Activated B cell treated with CpG ODN at 0.5 μM for 24 hours (primary cell): ENCODE results near the gene TBX6. TPM values are rescaled to one million over a fixed set of nuclear protein-coding genes. Genes with fewer than 3 reads are reported as not detected.
A peak's percentile ranks its signal among the peaks of the same experiment; 100 is the strongest.

Experiments
- ATAC-seq: fragments of 200-7000 bp; cut with Tn5 transposase; one replicate; pipeline ENCODE4 v1.10.0; 2021; ENCODE audit warnings: low read depth, mild to moderate bottlenecking, moderate library complexity
- CTCF ChIA-PET: fragments of 350-600 bp; sonication (Branson Sonifier 250); formaldehyde crosslinking; loops from one replicate; lab custom pipeline; 2021; ENCODE audit warnings: antibody characterized with exemption; lab: Charles Lee
- POLR2A ChIA-PET: fragments of 350-600 bp; sonication (Branson Sonifier 250); formaldehyde crosslinking; loops from one replicate; lab custom pipeline; 2021; ENCODE audit warnings: antibody characterized with exemption; lab: Charles Lee
- DNase-seq: peaks from one replicate; pipeline ENCODE4 v3.0.0; 2022
- H3K27ac Mint-ChIP-seq: one replicate; pipeline ENCODE4 v1.8.0; 2020; ENCODE audit warnings: mixed read lengths
- H3K27me3 Mint-ChIP-seq: one replicate; pipeline ENCODE4 v1.8.0; 2021; ENCODE audit warnings: mixed read lengths
- H3K36me3 Mint-ChIP-seq: one replicate; pipeline ENCODE4 v1.8.0; 2021; ENCODE audit warnings: low read depth, mixed read lengths
- H3K4me1 Mint-ChIP-seq: one replicate; pipeline ENCODE4 v1.8.0; 2021; ENCODE audit warnings: mixed read lengths
- H3K4me3 Mint-ChIP-seq: one replicate; pipeline ENCODE4 v1.8.0; 2020; ENCODE audit warnings: mild to moderate bottlenecking, mixed read lengths
- H3K9me3 Mint-ChIP-seq: one replicate; pipeline ENCODE4 v1.8.0; 2020; ENCODE audit warnings: mixed read lengths
- CTCF ChIP-seq: fragments of 200-600 bp; IDR thresholded peaks from one replicate; pipeline ENCODE4 v1.8.0; 2022; ENCODE audit warnings: antibody characterized with exemption, mild to moderate bottlenecking
- intact Hi-C: fragments of 100-400 bp; cut with micrococcal nuclease; formaldehyde crosslinking; loops from one replicate; pipeline ENCODE4 v1.15.1; 2024
- total RNA-seq: library from RNA; stranded (reverse); gene quantifications from 2 replicates; pipeline ENCODE4 v1.2.3, GENCODE V29; 2022

The TBX6 gene
- total RNA-seq, 1 donor from 2014 or later: 2.3 TPM

DNA sequence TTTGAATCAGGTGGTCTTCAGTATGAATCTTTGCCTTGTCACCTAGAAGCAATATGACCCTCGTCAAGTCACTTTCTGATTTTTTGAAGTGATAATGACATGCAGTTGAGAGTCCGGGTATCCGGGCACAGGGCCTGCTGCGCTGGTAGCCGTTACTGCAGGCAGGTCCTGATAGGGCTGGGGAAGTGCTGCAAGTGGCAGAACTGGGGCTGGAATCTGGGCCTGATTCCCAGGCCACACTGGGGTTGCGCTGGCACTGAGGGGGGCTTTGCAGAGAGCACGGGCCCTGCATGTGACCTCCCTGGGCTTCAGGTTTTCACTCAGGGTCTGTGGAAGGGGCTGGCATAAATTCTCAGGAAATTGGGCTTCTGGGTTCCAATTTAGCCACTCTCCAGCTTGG is 13.0 kb downstream of the TBX6 start:
- no peak for ATAC-seq
- CTCF ChIA-PET: interaction anchor here (1.3 kb wide), 1 partner anchor 12 kb away, joined by 3 read pairs; no protein-coding TSS in a partner anchor
- no peak for DNase-seq
- no peak for TF ChIP-seq CTCF
- no peak overlapping the region for H3K27ac Mint-ChIP-seq
- peaks cover 35% of the 10 kb centered on the region for H3K4me1 Mint-ChIP-seq
- no peaks in the 10 kb centered on the region for H3K27me3 Mint-ChIP-seq
- no peak overlapping the region for H3K4me3 Mint-ChIP-seq
- intact Hi-C loops: no loop called here
- peaks cover 70% of the 10 kb centered on the region for H3K36me3 Mint-ChIP-seq
- no peaks in the 10 kb centered on the region for H3K9me3 Mint-ChIP-seq
- POLR2A ChIA-PET: interaction anchor here (1.0 to 4.7 kb wide), 4 partner anchors 10 to 14 kb away, joined by 5 to 43 read pairs (median 8); partner anchors contain the start of genes ALDOA and TBX6

DNA sequence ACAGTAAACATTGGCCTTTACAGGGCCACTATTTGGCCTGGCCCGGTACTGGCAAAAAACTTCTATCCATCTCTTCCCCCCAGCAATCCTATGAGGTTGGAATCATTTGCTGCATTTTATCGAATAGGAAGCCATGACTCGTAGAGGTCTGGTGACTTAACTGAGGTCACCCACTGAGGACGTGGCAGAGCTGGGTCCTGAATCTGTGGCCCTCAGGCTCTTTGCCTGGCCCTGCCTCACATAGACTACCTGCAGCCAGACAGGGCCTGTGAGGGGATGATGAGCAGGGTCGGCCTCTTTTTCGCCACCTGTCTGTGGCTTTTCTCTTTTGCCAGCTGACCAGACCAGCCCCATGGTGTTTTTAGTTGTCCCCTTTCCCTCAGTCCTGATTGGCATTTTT is 14.1 kb downstream of the TBX6 start:
- ATAC-seq: no peak
- Mint-ChIP-seq H3K27ac (no peak overlapping the region), H3K4me3 (peak overlapping the region; percentile 94), H3K4me1 (peaks cover 35% of the 10 kb centered on the region), H3K9me3 (no peaks in the 10 kb centered on the region), H3K36me3 (peaks cover 60% of the 10 kb centered on the region), H3K27me3 (no peaks in the 10 kb centered on the region)
- intact Hi-C loops: no loop called here
- no peak for TF ChIP-seq CTCF
- ChIA-PET CTCF (interaction anchor here (0.8 to 1.5 kb wide), 2 partner anchors 15 kb away, joined by 6 read pairs; no protein-coding TSS in a partner anchor), POLR2A (interaction anchor here (4.1 to 5.1 kb wide), 3 partner anchors 12 to 106 kb away, joined by 24 to 75 read pairs (median 43); partner anchors contain the start of genes ALDOA, CORO1A and TBX6)
- no peak for DNase-seq

- DNase-seq (no peak), ATAC-seq (peak; percentile 55)
- TF ChIP-seq CTCF: no peak
- Mint-ChIP-seq H3K27ac (peak overlapping the region; percentile 81), H3K4me1 (peaks cover 35% of the 10 kb centered on the region), H3K4me3 (peak overlapping the region; percentile 94), H3K27me3 (no peaks in the 10 kb centered on the region), H3K9me3 (no peaks in the 10 kb centered on the region), H3K36me3 (peaks cover 59% of the 10 kb centered on the region)
- intact Hi-C loops: loop anchor here (1.0 kb wide), 1 partner anchor 16 kb away; no protein-coding TSS in a partner anchor
- POLR2A ChIA-PET: interaction anchor here (0.6 to 5.1 kb wide), 6 partner anchors 11 to 109 kb away, joined by 4 to 75 read pairs (median 15); partner anchors contain the start of genes ALDOA, CORO1A, TBX6 and YPEL3
- CTCF ChIA-PET: interaction anchor here (1.1 kb wide), 2 partner anchors 16 to 522 kb away, joined by 3 to 8 read pairs; partner anchors contain the start of gene TBX6
These were observed 15.4 kb downstream of the TBX6 start for GRCh38 chr16:30076276-30076791.

GRCh38 chr16:30075503-30076275 is 16.0 kb downstream of the TBX6 start, which contains the start of gene PPP4C:
Gene PPP4C, plus strand, starts transcription at chr16:30075994. Its CDS starts 384 bp downstream, at chr16:30076378.
- intact Hi-C loops: loop anchor here (1.0 kb wide), 2 partner anchors 10 to 17 kb away; partner anchors contain the start of gene ALDOA
- POLR2A ChIA-PET: interaction anchor here (0.6 to 5.1 kb wide), 8 partner anchors 10 to 110 kb away, joined by 3 to 75 read pairs (median 6); partner anchors contain the start of genes ALDOA, CORO1A, TBX6 and YPEL3
- peak within 1 kb of the TSS; percentile 94 for H3K4me3 Mint-ChIP-seq
- no peaks in the 10 kb centered on the region for H3K9me3 Mint-ChIP-seq
- CTCF ChIA-PET: interaction anchor here (1.1 kb wide), 2 partner anchors 16 to 523 kb away, joined by 3 to 8 read pairs; partner anchors contain the start of gene TBX6
- peak; percentile 86 for ATAC-seq
- DNase-seq: peak; percentile 86
- H3K27me3 Mint-ChIP-seq: no peaks in the 10 kb centered on the region
- peak within 1 kb of the TSS; percentile 91 for H3K27ac Mint-ChIP-seq
- peaks cover 35% of the 10 kb centered on the region for H3K4me1 Mint-ChIP-seq
- H3K36me3 Mint-ChIP-seq: peaks cover 58% of the 10 kb centered on the region
- TF ChIP-seq CTCF: no peak
